Measurements from ENCODE around the gene LAD1.

The LAD1 gene

GRCh38 chr1:201424146-201424545 lies 25.0 kb upstream of the LAD1 start:
- TF ChIP-seq POLR2AphosphoS5 (IDR thresholded peaks at IDR 0.05; ENCODE audit: low read depth) (no peak), GABPA (IDR thresholded peaks at IDR 0.05; ENCODE audit: low read depth) (no peak), SPI1 (IDR thresholded peaks at IDR 0.05; ENCODE audit: borderline replicate concordance, low read depth) (no peak)
- TF ChIP-seq, protein P1, sequence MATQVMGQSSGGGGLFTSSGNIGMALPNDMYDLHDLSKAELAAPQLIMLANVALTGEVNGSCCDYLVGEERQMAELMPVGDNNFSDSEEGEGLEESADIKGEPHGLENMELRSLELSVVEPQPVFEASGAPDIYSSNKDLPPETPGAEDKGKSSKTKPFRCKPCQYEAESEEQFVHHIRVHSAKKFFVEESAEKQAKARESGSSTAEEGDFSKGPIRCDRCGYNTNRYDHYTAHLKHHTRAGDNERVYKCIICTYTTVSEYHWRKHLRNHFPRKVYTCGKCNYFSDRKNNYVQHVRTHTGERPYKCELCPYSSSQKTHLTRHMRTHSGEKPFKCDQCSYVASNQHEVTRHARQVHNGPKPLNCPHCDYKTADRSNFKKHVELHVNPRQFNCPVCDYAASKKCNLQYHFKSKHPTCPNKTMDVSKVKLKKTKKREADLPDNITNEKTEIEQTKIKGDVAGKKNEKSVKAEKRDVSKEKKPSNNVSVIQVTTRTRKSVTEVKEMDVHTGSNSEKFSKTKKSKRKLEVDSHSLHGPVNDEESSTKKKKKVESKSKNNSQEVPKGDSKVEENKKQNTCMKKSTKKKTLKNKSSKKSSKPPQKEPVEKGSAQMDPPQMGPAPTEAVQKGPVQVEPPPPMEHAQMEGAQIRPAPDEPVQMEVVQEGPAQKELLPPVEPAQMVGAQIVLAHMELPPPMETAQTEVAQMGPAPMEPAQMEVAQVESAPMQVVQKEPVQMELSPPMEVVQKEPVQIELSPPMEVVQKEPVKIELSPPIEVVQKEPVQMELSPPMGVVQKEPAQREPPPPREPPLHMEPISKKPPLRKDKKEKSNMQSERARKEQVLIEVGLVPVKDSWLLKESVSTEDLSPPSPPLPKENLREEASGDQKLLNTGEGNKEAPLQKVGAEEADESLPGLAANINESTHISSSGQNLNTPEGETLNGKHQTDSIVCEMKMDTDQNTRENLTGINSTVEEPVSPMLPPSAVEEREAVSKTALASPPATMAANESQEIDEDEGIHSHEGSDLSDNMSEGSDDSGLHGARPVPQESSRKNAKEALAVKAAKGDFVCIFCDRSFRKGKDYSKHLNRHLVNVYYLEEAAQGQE (IDR thresholded peaks at IDR 0.05; ENCODE audit: insufficient replicate concordance, low read depth), result no peak
- TF ChIP-seq, protein P2, sequence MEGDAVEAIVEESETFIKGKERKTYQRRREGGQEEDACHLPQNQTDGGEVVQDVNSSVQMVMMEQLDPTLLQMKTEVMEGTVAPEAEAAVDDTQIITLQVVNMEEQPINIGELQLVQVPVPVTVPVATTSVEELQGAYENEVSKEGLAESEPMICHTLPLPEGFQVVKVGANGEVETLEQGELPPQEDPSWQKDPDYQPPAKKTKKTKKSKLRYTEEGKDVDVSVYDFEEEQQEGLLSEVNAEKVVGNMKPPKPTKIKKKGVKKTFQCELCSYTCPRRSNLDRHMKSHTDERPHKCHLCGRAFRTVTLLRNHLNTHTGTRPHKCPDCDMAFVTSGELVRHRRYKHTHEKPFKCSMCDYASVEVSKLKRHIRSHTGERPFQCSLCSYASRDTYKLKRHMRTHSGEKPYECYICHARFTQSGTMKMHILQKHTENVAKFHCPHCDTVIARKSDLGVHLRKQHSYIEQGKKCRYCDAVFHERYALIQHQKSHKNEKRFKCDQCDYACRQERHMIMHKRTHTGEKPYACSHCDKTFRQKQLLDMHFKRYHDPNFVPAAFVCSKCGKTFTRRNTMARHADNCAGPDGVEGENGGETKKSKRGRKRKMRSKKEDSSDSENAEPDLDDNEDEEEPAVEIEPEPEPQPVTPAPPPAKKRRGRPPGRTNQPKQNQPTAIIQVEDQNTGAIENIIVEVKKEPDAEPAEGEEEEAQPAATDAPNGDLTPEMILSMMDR (IDR thresholded peaks at IDR 0.05; ENCODE audit: insufficient read depth, low read length), result no peak
- H3K27me3 ChIP-seq (ENCODE audit: insufficient read depth, poor library complexity, severe bottlenecking), result no peaks in the 10 kb centered on the region
- DNase-seq (ENCODE audit: low read depth in 1 of 2, low spot score in 1 of 2), result no peak
- no peak overlapping the region for H3K4me3 ChIP-seq (replicated peaks; ENCODE audit: insufficient read depth, low read length)
- no peak overlapping the region for H3K27ac ChIP-seq (replicated peaks)

DNA sequence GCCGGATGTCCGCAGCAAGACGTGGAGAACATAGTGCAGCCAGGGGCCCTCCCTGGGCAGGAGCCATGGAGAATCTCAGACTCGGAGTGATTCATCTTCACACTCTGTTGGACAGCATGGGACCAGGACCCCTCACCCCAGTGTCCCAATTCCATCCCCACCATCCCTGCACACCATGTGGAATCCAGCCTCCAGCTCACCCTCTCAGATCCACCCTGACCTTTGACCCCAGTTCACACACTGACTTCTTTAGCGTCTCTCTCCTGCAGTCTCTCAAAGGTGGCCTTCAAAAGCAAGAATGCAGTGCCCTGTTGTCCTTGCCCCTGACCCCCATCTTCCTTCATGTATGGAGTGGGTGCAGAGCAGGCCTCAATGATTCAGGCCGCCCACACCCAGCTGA lies 24.5 kb upstream of the LAD1 start:
- H3K27ac ChIP-seq (replicated peaks), result no peak overlapping the region

DNA sequence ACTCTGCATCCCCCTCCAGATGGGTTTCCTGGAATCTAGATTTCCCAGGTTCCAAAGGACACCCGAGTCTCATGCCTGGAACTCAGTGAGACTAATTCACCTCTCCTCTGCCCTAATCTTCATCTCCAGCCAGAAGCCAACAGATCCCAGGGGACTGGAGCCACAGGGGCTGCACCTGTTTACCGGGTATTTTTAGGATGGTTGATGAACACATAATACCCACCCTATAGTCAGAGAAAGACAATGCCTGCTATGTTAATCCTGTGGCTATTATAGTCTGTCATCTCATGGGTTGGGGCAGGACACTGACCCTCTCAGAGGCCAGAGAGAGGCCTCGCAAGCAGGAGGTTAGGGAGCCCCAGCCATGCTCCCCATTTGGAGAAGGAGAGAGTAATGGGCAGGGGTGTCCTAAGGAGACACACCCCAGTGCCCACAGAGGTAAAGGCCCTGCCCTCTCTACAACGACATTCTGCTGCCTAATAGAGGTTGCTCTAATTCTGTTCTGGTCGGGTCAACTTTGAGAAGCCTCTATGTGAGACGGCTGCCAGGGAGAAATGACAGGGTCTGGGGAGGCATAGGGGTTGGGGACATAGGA lies 23.4 kb upstream of the LAD1 start:
- Histone ChIP-seq H3K4me3 (replicated peaks; ENCODE audit: insufficient read depth, low read length) (no peak overlapping the region), H3K27ac (replicated peaks) (no peak overlapping the region), H3K27me3 (ENCODE audit: insufficient read depth, poor library complexity, severe bottlenecking) (no peaks in the 10 kb centered on the region)
- DNase-seq (ENCODE audit: low read depth in 1 of 2, low spot score in 1 of 2), result no peak
- TF ChIP-seq POLR2AphosphoS5 (IDR thresholded peaks at IDR 0.05; ENCODE audit: low read depth) (no peak), GABPA (IDR thresholded peaks at IDR 0.05; ENCODE audit: low read depth) (no peak), SPI1 (IDR thresholded peaks at IDR 0.05; ENCODE audit: borderline replicate concordance, low read depth) (no peak)
- TF ChIP-seq, protein P2 (IDR thresholded peaks at IDR 0.05; ENCODE audit: insufficient read depth, low read length), result no peak
- TF ChIP-seq, protein P1 (IDR thresholded peaks at IDR 0.05; ENCODE audit: insufficient replicate concordance, low read depth), result no peak

More for the DNA sequence above, 24.5 kb upstream of the LAD1 start:
- Histone ChIP-seq H3K27me3 (ENCODE audit: insufficient read depth, poor library complexity, severe bottlenecking) (no peaks in the 10 kb centered on the region), H3K4me3 (replicated peaks; ENCODE audit: insufficient read depth, low read length) (no peak overlapping the region)
- TF ChIP-seq, protein P1 (IDR thresholded peaks at IDR 0.05; ENCODE audit: insufficient replicate concordance, low read depth), result no peak
- TF ChIP-seq, protein P2 (IDR thresholded peaks at IDR 0.05; ENCODE audit: insufficient read depth, low read length), result no peak
- no peak for TF ChIP-seq GABPA (IDR thresholded peaks at IDR 0.05; ENCODE audit: low read depth)
- TF ChIP-seq SPI1 (IDR thresholded peaks at IDR 0.05; ENCODE audit: borderline replicate concordance, low read depth), result no peak
- TF ChIP-seq POLR2AphosphoS5 (IDR thresholded peaks at IDR 0.05; ENCODE audit: low read depth), result no peak
- DNase-seq (ENCODE audit: low read depth in 1 of 2, low spot score in 1 of 2), result no peak
